Loucy (cell line): Measurements from ENCODE around the gene NRIP3.

Experiments
- H2AFZ ChIP-seq: fragments of 200-600 bp; sonication (generic); 2 replicates; pipeline ENCODE4 v1.6.0; 2016; ENCODE audit warnings: antibody characterized with exemption, mild to moderate bottlenecking, low read length, moderate library complexity
- H3F3A ChIP-seq: fragments of 200-600 bp; 2 replicates; pipeline ENCODE4 v1.6.0; 2016; ENCODE audit warnings: antibody characterized with exemption, low read depth, mild to moderate bottlenecking
- H3K27me3 ChIP-seq: fragments of 200-600 bp; sonication (generic); 2 replicates; pipeline ENCODE4 v1.6.1; 2014; ENCODE audit warnings: low read length, mild to moderate bottlenecking; ENCODE audit not compliant: insufficient read depth, poor library complexity, severe bottlenecking
- H3K36me3 ChIP-seq: fragments of 200-600 bp; sonication (generic); 2 replicates; pipeline ENCODE4 v1.6.1; 2016; ENCODE audit warnings: low read length; ENCODE audit not compliant: insufficient read depth
- H3K4me1 ChIP-seq: fragments of 200-600 bp; sonication (generic); 2 replicates; pipeline ENCODE4 v1.5.1; 2014; ENCODE audit warnings: low read length, mild to moderate bottlenecking; ENCODE audit not compliant: insufficient read depth, poor library complexity, severe bottlenecking
- H3K4me2 ChIP-seq: fragments of 200-600 bp; sonication (generic); 2 replicates; pipeline ENCODE4 v1.6.0; 2014; ENCODE audit warnings: antibody characterized with exemption, low read length, low read depth, mild to moderate bottlenecking; ENCODE audit not compliant: poor library complexity, severe bottlenecking
- H3K4me3 ChIP-seq: fragments of 200-600 bp; sonication (generic); 2 replicates; pipeline ENCODE4 v1.5.1; 2014; ENCODE audit warnings: low read length, mild to moderate bottlenecking, mixed read lengths; ENCODE audit not compliant: poor library complexity, severe bottlenecking
- H3K79me2 ChIP-seq: fragments of 200-600 bp; sonication (generic); 2 replicates; pipeline ENCODE4 v1.6.1; 2014; ENCODE audit warnings: low read length; ENCODE audit not compliant: insufficient read depth
- H3K9ac ChIP-seq: fragments of 200-600 bp; sonication (generic); 2 replicates; pipeline ENCODE4 v1.6.0; 2014; ENCODE audit warnings: mild to moderate bottlenecking, low read depth, low read length, moderate library complexity; ENCODE audit not compliant: poor library complexity, severe bottlenecking
- H3K9me2 ChIP-seq: fragments of 200-600 bp; sonication (generic); replicated peaks from 2 replicates; pipeline ENCODE4 v1.6.1; 2016; ENCODE audit warnings: low read depth, low read length, mixed read lengths
- H3K9me3 ChIP-seq: fragments of 200-600 bp; sonication (generic); 2 replicates; pipeline ENCODE4 v1.6.1; 2014; ENCODE audit warnings: mild to moderate bottlenecking, antibody characterized with exemption, low read length, low read depth; ENCODE audit not compliant: insufficient read depth
- H4K20me1 ChIP-seq: fragments of 200-600 bp; sonication (generic); 2 replicates; pipeline ENCODE4 v1.6.0; 2014; ENCODE audit warnings: antibody characterized with exemption, low read length, mild to moderate bottlenecking; ENCODE audit not compliant: insufficient read depth, poor library complexity, severe bottlenecking
- CTCF ChIP-seq: fragments of 200-600 bp; sonication (generic); conservative IDR thresholded peaks from 2 replicates; pipeline ENCODE4 v1.5.1; 2014; ENCODE audit warnings: mild to moderate bottlenecking, antibody characterized with exemption, low read length
- EZH2phosphoT487 ChIP-seq: fragments of 200-600 bp; IDR thresholded peaks from 2 replicates; pipeline ENCODE4 v1.6.1; 2018; ENCODE audit warnings: antibody characterized with exemption, mild to moderate bottlenecking, moderate library complexity, borderline replicate concordance

NRIP3 gene

GRCh38 chr11:9047964-9048523 lies 44.2 kb upstream of the NRIP3 start:
- no peak overlapping the region for H3K9ac ChIP-seq
- no peaks in the 10 kb centered on the region for H3F3A ChIP-seq
- H3K9me3 ChIP-seq, result no peaks in the 10 kb centered on the region
- H3K27me3 ChIP-seq, result no peaks in the 10 kb centered on the region
- H4K20me1 ChIP-seq, result no peaks in the 10 kb centered on the region
- H3K4me1 ChIP-seq, result no peaks in the 10 kb centered on the region
- H3K9me2 ChIP-seq, result no peaks in the 10 kb centered on the region
- H3K4me3 ChIP-seq, result no peak overlapping the region
- no peak for TF ChIP-seq EZH2phosphoT487
- no peak for TF ChIP-seq CTCF
- H3K36me3 ChIP-seq, result no peaks in the 10 kb centered on the region
- H3K79me2 ChIP-seq, result no peaks in the 10 kb centered on the region
- no peak overlapping the region for H2AFZ ChIP-seq
- H3K4me2 ChIP-seq, result no peak overlapping the region

- Histone ChIP-seq H3F3A (no peaks in the 10 kb centered on the region), H3K9ac (no peak overlapping the region), H3K4me2 (no peak overlapping the region), H4K20me1 (no peaks in the 10 kb centered on the region), H2AFZ (no peak overlapping the region), H3K27me3 (peaks cover 11% of the 10 kb centered on the region), H3K9me3 (no peaks in the 10 kb centered on the region), H3K4me1 (no peaks in the 10 kb centered on the region), H3K36me3 (no peaks in the 10 kb centered on the region), H3K9me2 (no peaks in the 10 kb centered on the region), H3K79me2 (no peaks in the 10 kb centered on the region), H3K4me3 (no peak overlapping the region)
- TF ChIP-seq CTCF, result no peak
- TF ChIP-seq EZH2phosphoT487, result no peak
These were observed 42.7 kb upstream of the NRIP3 start for GRCh38 chr11:9046481-9046880.

GRCh38 chr11:9042488-9042887 lies 38.7 kb upstream of the NRIP3 start:
- no peaks in the 10 kb centered on the region for H3F3A ChIP-seq
- H4K20me1 ChIP-seq, result no peaks in the 10 kb centered on the region
- no peak overlapping the region for H3K9ac ChIP-seq
- no peak overlapping the region for H3K4me2 ChIP-seq
- H3K4me1 ChIP-seq, result no peaks in the 10 kb centered on the region
- H3K79me2 ChIP-seq, result no peaks in the 10 kb centered on the region
- H3K4me3 ChIP-seq, result no peak overlapping the region
- H2AFZ ChIP-seq, result no peak overlapping the region
- H3K9me2 ChIP-seq, result no peaks in the 10 kb centered on the region
- H3K9me3 ChIP-seq, result no peaks in the 10 kb centered on the region
- no peak for TF ChIP-seq EZH2phosphoT487
- TF ChIP-seq CTCF, result no peak
- H3K36me3 ChIP-seq, result no peaks in the 10 kb centered on the region
- H3K27me3 ChIP-seq, result peaks cover 11% of the 10 kb centered on the region
